Activated B cell treated with CpG ODN at 0.5 μM for 24 hours (primary cell): Measurements from ENCODE around the gene MLN. TPM values are rescaled to one million over a fixed set of nuclear protein-coding genes. Genes with fewer than 3 reads are reported as not detected.

ENCODE experiments used
- ATAC-seq: fragments of 200-7000 bp; cut with Tn5 transposase; one replicate; pipeline ENCODE4 v1.10.0; 2021; ENCODE audit warnings: low read depth, mild to moderate bottlenecking, moderate library complexity
- CTCF ChIA-PET: fragments of 350-600 bp; sonication (Branson Sonifier 250); formaldehyde crosslinking; loops from one replicate; lab custom pipeline; 2021; ENCODE audit warnings: antibody characterized with exemption; lab: Charles Lee
- POLR2A ChIA-PET: fragments of 350-600 bp; sonication (Branson Sonifier 250); formaldehyde crosslinking; loops from one replicate; lab custom pipeline; 2021; ENCODE audit warnings: antibody characterized with exemption; lab: Charles Lee
- DNase-seq: peaks from one replicate; pipeline ENCODE4 v3.0.0; 2022
- H3K27ac Mint-ChIP-seq: one replicate; pipeline ENCODE4 v1.8.0; 2020; ENCODE audit warnings: mixed read lengths
- H3K27me3 Mint-ChIP-seq: one replicate; pipeline ENCODE4 v1.8.0; 2021; ENCODE audit warnings: mixed read lengths
- H3K36me3 Mint-ChIP-seq: one replicate; pipeline ENCODE4 v1.8.0; 2021; ENCODE audit warnings: low read depth, mixed read lengths
- H3K4me1 Mint-ChIP-seq: one replicate; pipeline ENCODE4 v1.8.0; 2021; ENCODE audit warnings: mixed read lengths
- H3K4me3 Mint-ChIP-seq: one replicate; pipeline ENCODE4 v1.8.0; 2020; ENCODE audit warnings: mild to moderate bottlenecking, mixed read lengths
- H3K9me3 Mint-ChIP-seq: one replicate; pipeline ENCODE4 v1.8.0; 2020; ENCODE audit warnings: mixed read lengths
- intact Hi-C: fragments of 100-400 bp; cut with micrococcal nuclease; formaldehyde crosslinking; loops from one replicate; pipeline ENCODE4 v1.15.1; 2024
- total RNA-seq: library from RNA; stranded (reverse); gene quantifications from 2 replicates; pipeline ENCODE4 v1.2.3, GENCODE V29; 2022
- TF ChIP-seq, protein P1 (sequence below): fragments of 200-600 bp; IDR thresholded peaks from one replicate; pipeline ENCODE4 v1.8.0; 2022; ENCODE audit warnings: antibody characterized with exemption, mild to moderate bottlenecking

Gene MLN
- total RNA-seq, 1 donor from 2014 or later, result not detected

GRCh38 chr6:33771146-33772081, 32.4 kb downstream of the MLN start:
- intact Hi-C loops, result loop anchor here (1.0 kb wide), 2 partner anchors 17 to 383 kb away; no protein-coding TSS in a partner anchor
- POLR2A ChIA-PET, result interaction anchor here (0.6 to 1.0 kb wide), 3 partner anchors 151 to 1671 kb away, joined by 3 to 7 read pairs (median 3); partner anchors contain the start of gene ITPR3
- TF ChIP-seq, protein P1, sequence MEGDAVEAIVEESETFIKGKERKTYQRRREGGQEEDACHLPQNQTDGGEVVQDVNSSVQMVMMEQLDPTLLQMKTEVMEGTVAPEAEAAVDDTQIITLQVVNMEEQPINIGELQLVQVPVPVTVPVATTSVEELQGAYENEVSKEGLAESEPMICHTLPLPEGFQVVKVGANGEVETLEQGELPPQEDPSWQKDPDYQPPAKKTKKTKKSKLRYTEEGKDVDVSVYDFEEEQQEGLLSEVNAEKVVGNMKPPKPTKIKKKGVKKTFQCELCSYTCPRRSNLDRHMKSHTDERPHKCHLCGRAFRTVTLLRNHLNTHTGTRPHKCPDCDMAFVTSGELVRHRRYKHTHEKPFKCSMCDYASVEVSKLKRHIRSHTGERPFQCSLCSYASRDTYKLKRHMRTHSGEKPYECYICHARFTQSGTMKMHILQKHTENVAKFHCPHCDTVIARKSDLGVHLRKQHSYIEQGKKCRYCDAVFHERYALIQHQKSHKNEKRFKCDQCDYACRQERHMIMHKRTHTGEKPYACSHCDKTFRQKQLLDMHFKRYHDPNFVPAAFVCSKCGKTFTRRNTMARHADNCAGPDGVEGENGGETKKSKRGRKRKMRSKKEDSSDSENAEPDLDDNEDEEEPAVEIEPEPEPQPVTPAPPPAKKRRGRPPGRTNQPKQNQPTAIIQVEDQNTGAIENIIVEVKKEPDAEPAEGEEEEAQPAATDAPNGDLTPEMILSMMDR, result peak; percentile 91
- Mint-ChIP-seq H3K27ac (no peak overlapping the region), H3K9me3 (no peaks in the 10 kb centered on the region), H3K27me3 (peaks cover 14% of the 10 kb centered on the region), H3K36me3 (peaks cover 41% of the 10 kb centered on the region), H3K4me1 (peaks cover 5% of the 10 kb centered on the region), H3K4me3 (no peak overlapping the region)
- CTCF ChIA-PET, result interaction anchor here (0.8 to 3.9 kb wide), 16 partner anchors 9 to 384 kb away, joined by 3 to 45 read pairs (median 4); partner anchors contain the start of genes LEMD2 and UQCC2
- DNase-seq, result peak; percentile 65
- peak; percentile 78 for ATAC-seq

DNA sequence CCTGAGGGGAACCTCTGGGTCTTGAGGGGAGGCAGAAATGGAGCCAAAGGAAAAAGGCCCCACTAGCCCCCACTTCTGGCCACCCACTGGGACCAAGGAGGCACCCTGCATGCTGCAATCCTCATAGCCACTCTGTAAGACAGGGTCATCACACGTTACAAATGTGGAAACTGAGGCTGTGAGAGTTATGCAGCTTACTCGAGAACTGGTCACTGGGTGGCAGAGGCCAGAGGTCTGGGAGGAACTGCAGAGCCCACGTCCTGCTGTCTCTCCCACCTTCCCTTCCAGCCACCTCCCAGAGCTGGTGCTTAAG, 33.0 kb downstream of the MLN start:
- intact Hi-C loops, result loop anchor here (1.0 kb wide), 2 partner anchors 18 to 384 kb away; no protein-coding TSS in a partner anchor
- ATAC-seq (no peak), DNase-seq (no peak)
- POLR2A ChIA-PET, result interaction anchor here (1.0 kb wide), 1 partner anchor 267 kb away, joined by 7 read pairs; no protein-coding TSS in a partner anchor
- TF ChIP-seq, protein P1, result no peak
- Mint-ChIP-seq H3K9me3 (no peaks in the 10 kb centered on the region), H3K36me3 (peaks cover 35% of the 10 kb centered on the region), H3K27ac (no peak overlapping the region), H3K4me1 (peaks cover 5% of the 10 kb centered on the region), H3K27me3 (peaks cover 16% of the 10 kb centered on the region), H3K4me3 (no peak overlapping the region)
- CTCF ChIA-PET, result interaction anchor here (0.8 to 3.9 kb wide), 15 partner anchors 9 to 384 kb away, joined by 3 to 45 read pairs (median 4); partner anchors contain the start of genes LEMD2 and UQCC2

GRCh38 chr6:33770124-33770832, 33.5 kb downstream of the MLN start:
- DNase-seq (no peak), ATAC-seq (no peak)
- intact Hi-C loops, result no loop called here
- Mint-ChIP-seq H3K27me3 (peaks cover 16% of the 10 kb centered on the region), H3K27ac (no peak overlapping the region), H3K9me3 (no peaks in the 10 kb centered on the region), H3K4me1 (peaks cover 5% of the 10 kb centered on the region), H3K36me3 (peaks cover 30% of the 10 kb centered on the region), H3K4me3 (no peak overlapping the region)
- ChIA-PET POLR2A (interaction anchor here (1.0 to 1.3 kb wide), 2 partner anchors 59 to 267 kb away, joined by 4 to 7 read pairs; partner anchors contain the start of gene UQCC2), CTCF (interaction anchor here (0.6 to 3.9 kb wide), 10 partner anchors 9 to 385 kb away, joined by 3 to 45 read pairs (median 4); partner anchors contain the start of gene LEMD2)
- TF ChIP-seq, protein P1, result no peak

GRCh38 chr6:33769248-33769821, 34.5 kb downstream of the MLN start:
- CTCF ChIA-PET, result interaction anchor here (0.9 to 3.9 kb wide), 6 partner anchors 8 to 386 kb away, joined by 3 to 45 read pairs (median 4); partner anchors contain the start of gene UQCC2
- peaks cover 16% of the 10 kb centered on the region for H3K27me3 Mint-ChIP-seq
- peaks cover 21% of the 10 kb centered on the region for H3K36me3 Mint-ChIP-seq
- H3K27ac Mint-ChIP-seq, result no peak overlapping the region
- TF ChIP-seq, protein P1, result no peak
- POLR2A ChIA-PET, result interaction anchor here (0.6 to 1.3 kb wide), 2 partner anchors 58 to 284 kb away, joined by 4 to 9 read pairs; partner anchors contain the start of gene UQCC2
- intact Hi-C loops, result no loop called here
- H3K9me3 Mint-ChIP-seq, result no peaks in the 10 kb centered on the region
- DNase-seq (no peak), ATAC-seq (no peak)
- H3K4me1 Mint-ChIP-seq, result peaks cover 5% of the 10 kb centered on the region
- H3K4me3 Mint-ChIP-seq, result no peak overlapping the region
